Activated CD8-positive, alpha-beta memory T cell treated with anti-CD3 and anti-CD28 coated beads for 1 hour (primary cell): ENCODE results near the gene ATP11A.
"Not testable (repeated sequence)": the region's sequence is repeated elsewhere in the genome, so short reads cannot be mapped to it uniquely, and the experiment has no call there.

Experiments
- DNase-seq, 2 donors: peaks; one replicate each; pipeline ENCODE4 v3.0.0-alpha.2; 2020; ENCODE audit warnings: low read depth in 1 of 2; ENCODE audit errors: extremely low read depth in 1 of 2

The ATP11A gene

GRCh38 chr13:112786810-112787209, 97.0 kb downstream of the ATP11A start:
- not testable (repeated sequence) for DNase-seq

- DNase-seq, result no peak
Observed at GRCh38 chr13:112790735-112791641, 101.2 kb downstream of the ATP11A start.

GRCh38 chr13:112791663-112792440, 102.0 kb downstream of the ATP11A start:
- no peak for DNase-seq

- DNase-seq, result no peak
Observed at GRCh38 chr13:112792511-112792910, 102.7 kb downstream of the ATP11A start.

GRCh38 chr13:112793545-112794445, 104.0 kb downstream of the ATP11A start:
- no peak for DNase-seq

- no peak for DNase-seq
Observed at GRCh38 chr13:112795277-112795676, 105.4 kb downstream of the ATP11A start.

GRCh38 chr13:112796190-112796915, 106.5 kb downstream of the ATP11A start:
- no peak for DNase-seq

GRCh38 chr13:112799394-112799793, 109.6 kb downstream of the ATP11A start:
- DNase-seq, result no peak

- no peak for DNase-seq
Observed at GRCh38 chr13:112800057-112800456, 110.2 kb downstream of the ATP11A start.

- not testable (repeated sequence) for DNase-seq
Observed at GRCh38 chr13:112800807-112801206, 111.0 kb downstream of the ATP11A start.

- no peak for DNase-seq
Observed at GRCh38 chr13:112802802-112803195, 113.0 kb downstream of the ATP11A start.

GRCh38 chr13:112803422-112803821, 113.6 kb downstream of the ATP11A start:
- no peak for DNase-seq

GRCh38 chr13:112804374-112804773, 114.5 kb downstream of the ATP11A start:
- no peak for DNase-seq

- DNase-seq, result no peak
Observed at GRCh38 chr13:112806739-112807652, 117.2 kb downstream of the ATP11A start.

- DNase-seq, result no peak
Observed at GRCh38 chr13:112807653-112808376, 118.0 kb downstream of the ATP11A start.

GRCh38 chr13:112808377-112809140, 118.7 kb downstream of the ATP11A start:
- no peak for DNase-seq
